ACHN (cell line): ENCODE data around the gene SLC31A1.
"Not testable (repeated sequence)": the region's sequence is repeated elsewhere in the genome, so short reads cannot be mapped to it uniquely, and the experiment has no call there.

Experiments
- DNase-seq: peaks from one replicate; pipeline ENCODE4 v3.0.0-alpha.2; 2015
- in situ Hi-C: cut with HindIII; loops from 2 replicates; pipeline ENCODE4 v1.10.0; 2017; ENCODE audit warnings: low sequenced_read_pairs, low pct_ligation_motif_present, low pct_unique_long_range_greater_than_20kb

Gene SLC31A1

DNA sequence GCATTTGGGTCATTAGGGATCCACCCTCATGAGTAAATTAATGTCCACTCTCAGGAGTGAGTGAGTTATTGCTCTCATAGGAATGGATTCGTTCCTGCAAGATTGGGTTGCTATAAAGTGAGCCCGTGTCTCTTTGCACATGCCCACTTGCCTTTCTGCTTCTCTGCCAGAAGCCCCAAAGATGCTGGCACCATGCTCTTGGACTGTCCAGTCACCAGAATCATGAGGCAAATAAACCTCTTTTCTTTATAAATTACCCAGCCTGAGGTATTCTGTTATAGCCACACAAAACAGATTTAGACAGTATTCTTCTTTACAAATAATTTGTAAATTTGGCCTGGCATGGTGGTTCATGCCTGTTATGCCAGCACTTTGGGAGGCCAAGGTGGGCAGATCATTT lies 29.5 kb downstream of the SLC31A1 start:
- DNase-seq, result no peak
- in situ Hi-C loops, result no loop called here

DNA sequence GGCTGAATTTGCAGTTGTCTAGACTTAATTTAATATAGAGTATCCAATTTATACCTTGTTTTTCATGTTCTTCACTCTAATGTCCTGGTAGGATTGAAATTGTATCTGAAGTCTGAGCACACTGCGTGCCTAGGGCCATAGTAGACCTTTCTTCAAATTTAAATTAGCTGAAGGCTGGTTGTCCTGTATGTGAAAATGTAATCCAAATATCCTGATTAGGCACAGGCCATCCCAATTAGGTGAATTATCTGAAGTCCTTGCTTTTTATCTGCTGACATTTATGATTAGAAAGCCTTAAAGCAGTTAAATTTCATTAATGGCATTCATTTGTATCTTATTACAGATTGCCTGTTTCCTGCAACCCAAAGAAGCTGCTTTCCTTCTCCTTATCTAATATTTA lies 33.6 kb downstream of the SLC31A1 start:
- DNase-seq, result no peak
- in situ Hi-C loops, result no loop called here

DNA sequence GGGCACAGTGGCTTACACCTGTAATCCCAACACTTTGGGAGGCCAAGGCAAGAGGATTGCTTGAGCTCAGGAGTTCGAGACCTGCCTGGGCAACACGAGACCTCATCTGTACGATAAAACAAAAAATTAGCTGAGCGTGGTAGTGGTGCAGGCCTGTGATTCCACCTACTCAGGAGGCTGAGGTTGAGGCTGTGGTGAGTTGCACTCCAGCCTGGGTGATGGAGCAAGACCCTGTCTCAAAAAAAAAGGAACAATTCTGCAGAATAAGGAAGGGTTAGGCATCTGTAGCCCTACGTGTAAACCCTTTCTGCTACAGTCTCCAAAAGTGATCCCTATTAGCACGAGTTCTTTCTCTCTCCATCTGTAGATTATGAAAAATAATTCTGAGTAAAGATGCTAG lies 34.1 kb downstream of the SLC31A1 start:
- in situ Hi-C loops, result no loop called here
- no peak for DNase-seq

DNA sequence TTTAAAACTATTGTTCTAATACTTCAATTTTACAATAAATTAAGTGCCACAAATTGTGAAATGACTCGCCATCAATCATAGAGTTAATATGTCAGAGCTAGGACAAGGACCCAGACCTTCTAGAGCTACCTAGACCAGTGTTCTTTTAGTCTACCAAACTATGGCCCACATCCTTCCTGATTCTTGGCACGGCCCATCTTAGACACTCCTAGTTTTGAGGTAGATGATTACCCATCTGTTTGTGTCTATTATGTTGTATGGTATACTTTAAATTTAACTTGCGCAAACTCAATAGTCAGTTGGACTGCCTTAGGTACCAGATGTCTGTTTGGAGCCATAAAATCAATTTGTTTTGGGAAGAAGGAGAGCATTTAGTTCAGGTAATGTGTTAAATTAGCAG lies 36.5 kb downstream of the SLC31A1 start:
- in situ Hi-C loops, result no loop called here

DNA sequence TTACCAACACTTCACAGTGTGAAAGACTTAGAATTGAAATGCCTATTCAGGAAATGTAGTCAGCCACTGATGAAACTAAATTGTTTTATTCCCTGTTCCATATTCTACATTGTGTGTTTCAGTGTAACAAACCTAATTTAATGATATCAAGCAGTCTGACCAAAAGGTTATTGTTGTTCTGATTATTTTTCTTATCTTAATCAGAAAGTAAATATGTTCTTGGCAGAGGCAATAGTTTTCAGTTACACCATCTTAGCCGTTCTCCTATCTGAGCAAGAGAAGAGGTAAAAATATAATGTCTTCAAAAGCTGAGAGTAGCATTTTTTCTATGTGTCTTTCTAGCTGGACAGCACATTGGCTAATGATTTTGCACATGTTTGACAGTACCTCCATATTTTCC lies 36.9 kb downstream of the SLC31A1 start:
- no peak for DNase-seq
- in situ Hi-C loops, result no loop called here

More for the DNA sequence above, 36.5 kb downstream of the SLC31A1 start:
- no peak for DNase-seq

GRCh38 chr9:113261917-113262671 lies 40.8 kb downstream of the SLC31A1 start:
- in situ Hi-C loops, result no loop called here
- peak; percentile 35 for DNase-seq

DNA sequence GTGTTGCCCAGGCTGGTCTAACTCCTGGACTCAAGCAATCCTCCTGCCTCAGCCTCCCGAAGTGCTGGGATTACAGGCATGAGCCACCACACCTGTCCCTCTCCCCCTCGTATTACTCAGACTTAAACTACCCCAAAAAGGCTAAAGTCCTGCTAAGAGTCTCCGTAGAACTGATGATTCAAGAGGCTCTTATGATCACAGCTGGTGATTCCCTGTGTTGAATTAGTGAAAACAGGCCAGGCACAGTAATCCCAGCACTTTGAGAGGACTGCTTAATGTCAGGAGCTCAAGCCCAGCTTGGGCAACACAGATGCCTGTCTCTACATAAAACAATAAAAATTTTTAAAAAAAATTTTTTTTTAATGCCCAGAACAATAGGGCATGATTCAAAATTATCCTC lies 44.8 kb downstream of the SLC31A1 start:
- in situ Hi-C loops, result no loop called here
- no peak for DNase-seq

DNA sequence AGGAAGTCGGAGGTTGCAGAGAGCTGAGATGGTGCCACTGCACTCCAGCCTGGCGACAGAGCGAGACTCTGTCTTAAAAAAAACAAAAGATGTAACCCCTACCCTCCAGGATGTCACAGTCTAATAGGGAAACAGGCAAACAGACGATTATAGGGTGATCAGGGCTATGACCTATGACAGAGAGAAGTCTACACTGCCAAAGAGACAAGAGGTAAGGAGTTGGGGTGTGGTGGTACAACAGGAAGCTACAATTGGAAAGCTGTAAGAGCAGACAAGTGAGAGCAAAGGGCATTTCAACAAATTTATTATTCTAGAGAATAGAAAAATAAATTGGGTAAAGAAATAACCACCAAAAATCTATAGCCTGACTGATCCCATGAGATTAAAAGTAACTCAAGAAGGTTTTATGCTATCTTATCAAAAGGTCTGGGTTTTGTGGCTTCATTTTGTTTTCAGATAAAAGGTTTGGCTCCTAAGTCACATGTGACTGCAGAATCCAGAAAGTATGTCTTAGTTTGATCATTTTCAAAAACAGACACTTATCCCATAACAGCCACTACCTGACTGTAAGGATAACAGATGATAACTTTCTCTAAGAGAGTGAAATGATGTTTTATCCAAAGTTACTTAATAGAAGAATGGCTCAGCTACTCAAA lies 46.7 kb downstream of the SLC31A1 start:
- in situ Hi-C loops, result no loop called here
- DNase-seq, result no peak

GRCh38 chr9:113269355-113269754 lies 48.0 kb downstream of the SLC31A1 start:
- DNase-seq, result no peak
- in situ Hi-C loops, result no loop called here

DNA sequence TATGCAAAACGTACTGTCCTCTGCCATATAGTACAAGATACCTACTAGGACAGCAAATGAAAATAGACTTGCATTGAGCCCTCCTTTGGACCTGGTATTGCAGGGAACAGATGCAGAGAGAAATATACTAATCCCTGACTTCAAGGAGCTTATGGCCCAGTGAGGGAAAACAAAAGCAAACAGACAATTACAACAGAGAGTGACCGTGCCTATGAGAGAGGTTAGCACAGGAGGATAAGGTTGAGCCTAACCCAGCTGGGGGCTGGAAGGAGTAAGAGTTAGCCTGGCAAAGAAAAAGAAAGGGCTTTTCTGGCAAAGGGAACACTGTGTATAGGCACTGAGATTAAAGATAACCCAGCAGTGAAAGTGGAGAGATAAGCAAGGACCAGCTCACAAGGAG lies 48.5 kb downstream of the SLC31A1 start:
- in situ Hi-C loops, result no loop called here

GRCh38 chr9:113274474-113275156 lies 53.3 kb downstream of the SLC31A1 start:
- peak; percentile 66 for DNase-seq
- in situ Hi-C loops, result no loop called here

More for the DNA sequence above, 48.5 kb downstream of the SLC31A1 start:
- DNase-seq, result no peak

- peak; percentile 97 for DNase-seq
- in situ Hi-C loops, result no loop called here
Observed at GRCh38 chr9:113275157-113276131, 54.1 kb downstream of the SLC31A1 start, which contains the start of the genes CDC26 and PRPF4. TSS of gene CDC26 (minus strand) at chr9:113275572. CDS start at chr9:113272507, 3,065 bp downstream. TSS of gene PRPF4 (plus strand) at chr9:113275658. CDS start at chr9:113275744, 86 bp downstream.

GRCh38 chr9:113278840-113279239 lies 57.5 kb downstream of the SLC31A1 start:
- DNase-seq, result no peak
- in situ Hi-C loops, result no loop called here

GRCh38 chr9:113281356-113281755 lies 60.0 kb downstream of the SLC31A1 start:
- DNase-seq, result no peak
- in situ Hi-C loops, result no loop called here

GRCh38 chr9:113289091-113289490 lies 67.7 kb downstream of the SLC31A1 start:
- in situ Hi-C loops, result no loop called here
- DNase-seq, result no peak

GRCh38 chr9:113290052-113290607 lies 68.8 kb downstream of the SLC31A1 start:
- in situ Hi-C loops, result no loop called here
- no peak for DNase-seq

DNA sequence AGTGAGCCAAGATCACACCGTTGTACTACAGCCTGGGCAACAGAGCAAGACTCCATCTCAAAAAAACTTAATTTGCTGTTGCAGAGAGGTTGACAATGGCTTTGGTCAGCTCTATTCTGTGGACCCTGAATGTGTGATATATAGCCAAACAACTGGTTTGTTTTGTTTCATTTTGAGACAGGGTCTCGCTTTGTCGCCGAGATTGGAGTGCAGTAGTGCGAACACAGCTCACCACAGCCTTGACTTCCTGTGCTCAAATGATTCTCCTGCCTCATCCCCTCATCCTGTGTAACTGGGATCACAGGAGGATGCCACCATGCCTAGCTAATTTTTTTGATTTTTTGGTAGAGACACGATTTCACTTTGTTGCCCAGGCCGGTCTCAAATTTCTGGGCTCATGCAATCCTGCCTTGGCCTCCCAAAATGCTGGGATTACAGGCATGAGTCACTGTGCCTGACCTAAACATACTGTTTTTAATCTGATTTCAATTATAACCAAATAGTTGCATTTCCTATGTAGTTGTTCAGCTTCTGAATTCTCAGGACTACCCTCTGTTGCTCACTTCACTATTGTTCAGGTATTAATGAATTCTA lies 72.0 kb downstream of the SLC31A1 start:
- in situ Hi-C loops, result no loop called here
- DNase-seq, result no peak

DNA sequence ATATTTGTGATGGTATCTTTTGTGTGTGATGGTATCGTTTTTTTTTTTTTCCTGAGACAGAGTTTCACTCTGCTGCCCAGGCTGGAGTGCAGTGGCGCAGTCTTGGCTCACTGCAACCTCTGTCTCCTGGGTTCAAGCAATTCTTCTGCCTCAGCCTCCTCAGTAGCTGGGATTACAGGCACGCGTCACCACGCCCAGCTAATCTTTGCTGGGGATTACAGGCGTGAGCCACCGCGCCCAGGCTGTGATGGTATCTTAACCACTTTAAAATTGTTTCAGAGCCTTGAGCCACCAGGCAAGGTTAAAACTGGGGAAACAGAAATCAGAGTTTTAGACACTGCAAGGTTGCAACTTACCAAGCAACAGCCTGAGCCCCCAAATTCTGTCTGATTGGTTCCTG lies 74.9 kb downstream of the SLC31A1 start:
- in situ Hi-C loops, result not testable (repeated sequence)

More for the DNA sequence above, 74.9 kb downstream of the SLC31A1 start:
- not testable (repeated sequence) for DNase-seq
